AG04450 (cell line): ENCODE data around the gene VGLL4. TPM values are rescaled to one million over a fixed set of nuclear protein-coding genes. Genes with fewer than 3 reads are reported as not detected.
A peak's percentile ranks its signal among the peaks of the same experiment; 100 is the strongest.

Experiments used
- CTCF ChIA-PET: fragments of 300-600, 350-600 bp; formaldehyde crosslinking; extraction: SDS; loops from one replicate; lab custom pipeline; 2022; ENCODE audit warnings: antibody characterized with exemption, inconsistent platforms; lab: Charles Lee
- POLR2A ChIA-PET: fragments of 350-600 bp; formaldehyde crosslinking; extraction: SDS; loops from one replicate; lab custom pipeline; 2021; ENCODE audit warnings: antibody characterized with exemption, inconsistent platforms; lab: Yijun Ruan, JAX
- DNase-seq: peaks from one replicate; pipeline ENCODE4 v3.0.0-alpha.2; 2011; ENCODE audit warnings: low read depth, low spot score
- H3K27ac ChIP-seq: one replicate; pipeline ENCODE4 v1.5.1; 2012; ENCODE audit warnings: low read depth, low read length, control low read depth
- H3K27me3 ChIP-seq: one replicate; pipeline ENCODE4 v1.6.0; 2012; ENCODE audit warnings: low read length; ENCODE audit not compliant: control insufficient read depth, insufficient read depth
- H3K4me3 ChIP-seq: 2 replicates; pipeline ENCODE4 v1.5.1; 2011; ENCODE audit warnings: mild to moderate bottlenecking, low read depth, low read length, control low read depth
- H3K9me3 ChIP-seq: 2 replicates; pipeline ENCODE4 v1.5.1; 2012; ENCODE audit warnings: low read length; ENCODE audit not compliant: control insufficient read depth, insufficient read depth
- CTCF ChIP-seq: IDR thresholded peaks from 2 replicates; pipeline ENCODE4 v1.5.1; 2011; ENCODE audit warnings: low read depth, low read length, control low read depth, inconsistent platforms
- polyA plus RNA-seq: library from polyadenylated mRNA; depleted of rRNA; stranded (reverse); fragments of >200 nt; gene quantifications from 2 replicates; pipeline ENCODE4 v1.2.3, GENCODE V29; 2011

The VGLL4 gene
- polyA plus RNA-seq, 1 experiment = 30.5 TPM

- Histone ChIP-seq H3K9me3 (no peaks in the 10 kb centered on the region), H3K27me3 (no peaks in the 10 kb centered on the region), H3K4me3 (no peak overlapping the region), H3K27ac (no peak overlapping the region)
- POLR2A ChIA-PET = no interaction called here
- CTCF ChIA-PET = no interaction called here
- no peak for DNase-seq
- TF ChIP-seq CTCF = no peak
Measured at GRCh38 chr3:11609481-11609880, 34.2 kb downstream of the VGLL4 start.

GRCh38 chr3:11607816-11608215, 35.9 kb downstream of the VGLL4 start:
- no peak for DNase-seq
- ChIA-PET CTCF (interaction anchor here (0.6 to 1.3 kb wide), 3 partner anchors 17 to 229 kb away, joined by 3 to 6 read pairs (median 5); no protein-coding TSS in a partner anchor), POLR2A (interaction anchor here (1.3 kb wide), 1 partner anchor 22 kb away, joined by 3 read pairs; no protein-coding TSS in a partner anchor)
- Histone ChIP-seq H3K4me3 (no peak overlapping the region), H3K9me3 (no peaks in the 10 kb centered on the region), H3K27ac (no peak overlapping the region), H3K27me3 (no peaks in the 10 kb centered on the region)
- no peak for TF ChIP-seq CTCF

- H3K27ac ChIP-seq = no peak overlapping the region
- no peaks in the 10 kb centered on the region for H3K27me3 ChIP-seq
Measured at GRCh38 chr3:11606865-11607440, 36.8 kb downstream of the VGLL4 start.

GRCh38 chr3:11606090-11606784, 37.5 kb downstream of the VGLL4 start:
- DNase-seq = no peak
- H3K4me3 ChIP-seq = no peak overlapping the region
- H3K27ac ChIP-seq = peak overlapping the region; percentile 39
- ChIA-PET CTCF (no interaction called here), POLR2A (interaction anchor here (0.6 to 0.9 kb wide), 3 partner anchors 24 to 101 kb away, joined by 3 to 6 read pairs (median 4); partner anchors contain the start of gene VGLL4)
- no peak for TF ChIP-seq CTCF
- no peaks in the 10 kb centered on the region for H3K27me3 ChIP-seq
- no peaks in the 10 kb centered on the region for H3K9me3 ChIP-seq

More at GRCh38 chr3:11606865-11607440, 36.8 kb downstream of the VGLL4 start:
- Histone ChIP-seq H3K4me3 (no peak overlapping the region), H3K9me3 (no peaks in the 10 kb centered on the region)
- DNase-seq = no peak
- no peak for TF ChIP-seq CTCF
- POLR2A ChIA-PET = interaction anchor here (0.6 to 1.3 kb wide), 4 partner anchors 16 to 101 kb away, joined by 3 to 6 read pairs (median 4); partner anchors contain the start of gene VGLL4
- CTCF ChIA-PET = interaction anchor here (0.7 to 1.3 kb wide), 2 partner anchors 199 to 228 kb away, joined by 3 to 6 read pairs; no protein-coding TSS in a partner anchor

GRCh38 chr3:11605398-11605797, 38.3 kb downstream of the VGLL4 start:
- H3K27ac ChIP-seq = peak overlapping the region; percentile 39
- DNase-seq = no peak
- H3K27me3 ChIP-seq = no peaks in the 10 kb centered on the region
- CTCF ChIA-PET = no interaction called here
- POLR2A ChIA-PET = interaction anchor here (0.6 to 1.4 kb wide), 2 partner anchors 24 to 33 kb away, joined by 4 to 6 read pairs; no protein-coding TSS in a partner anchor
- H3K9me3 ChIP-seq = no peaks in the 10 kb centered on the region
- no peak overlapping the region for H3K4me3 ChIP-seq
- no peak for TF ChIP-seq CTCF
